IMR-90 (cell line): Measurements from ENCODE around the gene CA6. TPM values are rescaled to one million over a fixed set of nuclear protein-coding genes. Genes with fewer than 3 reads are reported as not detected.

Experiments
- ATAC-seq: fragments of 200-7000 bp; cut with Tn5 transposase; 2 replicates; pipeline ENCODE4 v1.9.1; 2020; ENCODE audit warnings: low read depth, mild to moderate bottlenecking, moderate library complexity
- BruUV-seq: library from RNA; stranded (reverse); fragments of 400-500 nt; replicated peaks from 2 replicates; lab custom pipeline; 2021; lab: Mats Ljungman, UMichigan
- CTCF ChIA-PET: fragments of 300-600 bp; formaldehyde crosslinking; extraction: SDS; loops from one replicate; lab custom pipeline; 2021; ENCODE audit warnings: antibody characterized with exemption; lab: Yijun Ruan, JAX
- POLR2A ChIA-PET: fragments of 300-600 bp; sonication (Branson Sonifier 250); formaldehyde crosslinking; loops from one replicate; lab custom pipeline; 2022; ENCODE audit warnings: antibody characterized with exemption; ENCODE audit not compliant: unreplicated experiment; lab: Charles Lee
- DNase-seq: peaks from one replicate; pipeline ENCODE4 v3.0.0; 2013
- H2AFZ ChIP-seq: replicated peaks from 2 replicates; pipeline ENCODE3; 2013; ENCODE audit warnings: low read length, mild to moderate bottlenecking; ENCODE audit not compliant: poor library complexity
- H2AK5ac ChIP-seq: 2 replicates; pipeline ENCODE4 v1.6.1; 2013; ENCODE audit warnings: low read depth, low read length, inconsistent platforms
- H2AK9ac ChIP-seq: replicated peaks from 2 replicates; pipeline ENCODE3; 2013; ENCODE audit warnings: mild to moderate bottlenecking, low read depth, low read length, moderate library complexity; ENCODE audit not compliant: poor library complexity
- H2BK120ac ChIP-seq: 2 replicates; pipeline ENCODE4 v1.6.1; 2013; ENCODE audit warnings: low read depth, low read length, inconsistent platforms
- H2BK15ac ChIP-seq: 3 replicates; pipeline ENCODE4 v1.6.1; 2013; ENCODE audit warnings: low read depth, low read length, inconsistent platforms
- H2BK20ac ChIP-seq: 2 replicates; pipeline ENCODE4 v1.6.1; 2013; ENCODE audit warnings: low read depth, mild to moderate bottlenecking, inconsistent platforms, low read length, moderate library complexity
- H2BK5ac ChIP-seq: 2 replicates; pipeline ENCODE4 v1.6.1; 2013; ENCODE audit warnings: mild to moderate bottlenecking, low read depth, low read length, inconsistent platforms; ENCODE audit not compliant: poor library complexity, severe bottlenecking
- H3K14ac ChIP-seq: replicated peaks from 2 replicates; pipeline ENCODE4 v1.6.1; 2013; ENCODE audit warnings: low read depth, low read length, inconsistent platforms
- H3K18ac ChIP-seq: 2 replicates; pipeline ENCODE4 v1.6.1; 2013; ENCODE audit warnings: low read depth, low read length, control low read depth
- H3K23ac ChIP-seq: 2 replicates; pipeline ENCODE4 v1.6.1; 2013; ENCODE audit warnings: low read depth, low read length, inconsistent platforms
- H3K27ac ChIP-seq: 2 replicates; pipeline ENCODE4 v1.5.1; 2013; ENCODE audit warnings: mild to moderate bottlenecking, control low read depth, low read length; ENCODE audit not compliant: insufficient read depth
- H3K27me3 ChIP-seq: 2 replicates; pipeline ENCODE4 v1.6.1; 2013; ENCODE audit warnings: low read length; ENCODE audit not compliant: control insufficient read depth, insufficient read depth
- H3K36me3 ChIP-seq: 2 replicates; pipeline ENCODE4 v1.6.1; 2013; ENCODE audit warnings: low read length, mixed read lengths; ENCODE audit not compliant: control insufficient read depth, insufficient read depth
- H3K4ac ChIP-seq: 2 replicates; pipeline ENCODE4 v1.6.1; 2013; ENCODE audit warnings: low read depth, low read length, inconsistent platforms
- H3K4me1 ChIP-seq: 2 replicates; pipeline ENCODE4 v1.6.1; 2013; ENCODE audit warnings: low read length, mixed read lengths; ENCODE audit not compliant: control insufficient read depth, insufficient read depth
- H3K4me2 ChIP-seq: 2 replicates; pipeline ENCODE4 v1.6.1; 2013; ENCODE audit warnings: low read depth, mild to moderate bottlenecking, control low read depth, low read length, moderate library complexity
- H3K4me3 ChIP-seq: 2 replicates; pipeline ENCODE4 v1.5.1; 2013; ENCODE audit warnings: low read depth, mild to moderate bottlenecking, control low read depth, low read length, moderate library complexity; ENCODE audit not compliant: insufficient read depth
- H3K56ac ChIP-seq: 2 replicates; pipeline ENCODE4 v1.6.1; 2013; ENCODE audit warnings: low read length, inconsistent platforms; ENCODE audit not compliant: insufficient read depth; ENCODE audit errors: extremely low read depth
- H3K79me1 ChIP-seq, 2 experiments: 2 replicates each; pipeline ENCODE4 v1.6.1; 2013; ENCODE audit warnings: low read length in 2 of 2, inconsistent platforms in 1 of 2, low read depth in 1 of 2
- H3K9ac ChIP-seq: 2 replicates; pipeline ENCODE4 v1.6.1; 2013; ENCODE audit warnings: low read depth, low read length, control low read depth
- H3K9me1 ChIP-seq: 2 replicates; pipeline ENCODE4 v1.6.1; 2013; ENCODE audit warnings: low read length, inconsistent platforms; ENCODE audit not compliant: insufficient read depth
- H3K9me3 ChIP-seq: 2 replicates; pipeline ENCODE4 v1.6.1; 2013; ENCODE audit warnings: low read length; ENCODE audit not compliant: control insufficient read depth, insufficient read depth
- H4K20me1 ChIP-seq: 2 replicates; pipeline ENCODE4 v1.6.1; 2013; ENCODE audit warnings: low read length, inconsistent platforms; ENCODE audit not compliant: insufficient read depth
- H4K5ac ChIP-seq: 2 replicates; pipeline ENCODE4 v1.6.1; 2013; ENCODE audit warnings: mild to moderate bottlenecking, low read depth, low read length, control low read depth
- H4K8ac ChIP-seq, 2 experiments: 2 replicates each; pipeline ENCODE4 v1.6.1; 2013; ENCODE audit warnings: low read depth in 2 of 2, low read length in 2 of 2, control low read depth in 1 of 2, inconsistent platforms in 1 of 2
- H4K91ac ChIP-seq: 2 replicates; pipeline ENCODE4 v1.6.1; 2013; ENCODE audit warnings: low read depth, low read length, inconsistent platforms; ENCODE audit not compliant: insufficient read depth
- BHLHE40 ChIP-seq: fragments of 150-350 bp; IDR thresholded peaks from 2 replicates; pipeline ENCODE4 v1.6.1; 2016; ENCODE audit warnings: mild to moderate bottlenecking, low read depth, low read length
- CHD1 ChIP-seq: IDR thresholded peaks from 2 replicates; pipeline ENCODE4 v1.6.1; 2012; ENCODE audit warnings: low read depth, low read length, improper control_type of control experiment
- CTCF ChIP-seq: conservative IDR thresholded peaks from 2 replicates; pipeline ENCODE4 v1.5.1; 2012; ENCODE audit warnings: mild to moderate bottlenecking, low read depth, low read length, improper control_type of control experiment
- ELK1 ChIP-seq: fragments of 150-350 bp; IDR thresholded peaks from 2 replicates; pipeline ENCODE4 v1.6.1; 2016; ENCODE audit warnings: low read depth, mild to moderate bottlenecking, low read length, moderate library complexity, borderline replicate concordance
- FOS ChIP-seq: fragments of 150-350 bp; IDR thresholded peaks from 2 replicates; pipeline ENCODE4 v1.6.1; 2016; ENCODE audit warnings: low read depth, low read length
- MAFK ChIP-seq: IDR thresholded peaks from 2 replicates; pipeline ENCODE4 v1.6.1; 2012; ENCODE audit warnings: low read depth, low read length, improper control_type of control experiment
- MAZ ChIP-seq: IDR thresholded peaks from 2 replicates; pipeline ENCODE4 v1.6.1; 2012; ENCODE audit warnings: low read depth, mild to moderate bottlenecking, low read length, improper control_type of control experiment, moderate library complexity, borderline replicate concordance
- NFE2L2 ChIP-seq: fragments of 150-350 bp; IDR thresholded peaks from 2 replicates; pipeline ENCODE4 v1.6.1; 2016; ENCODE audit warnings: low read depth, mild to moderate bottlenecking, low read length
- POLR2A ChIP-seq: IDR thresholded peaks from 2 replicates; pipeline ENCODE4 v1.6.1; 2012; ENCODE audit warnings: mild to moderate bottlenecking, low read depth, low read length
- RAD21 ChIP-seq: IDR thresholded peaks from 2 replicates; pipeline ENCODE4 v1.6.1; 2012; ENCODE audit warnings: low read length, improper control_type of control experiment
- RCOR1 ChIP-seq: IDR thresholded peaks from 2 replicates; pipeline ENCODE4 v1.6.1; 2012; ENCODE audit warnings: mild to moderate bottlenecking, low read length, improper control_type of control experiment; ENCODE audit not compliant: insufficient replicate concordance
- RFX5 ChIP-seq: IDR thresholded peaks from 2 replicates; pipeline ENCODE4 v1.8.0; 2012; ENCODE audit warnings: low read depth, mild to moderate bottlenecking, low read length, moderate library complexity
- SMC3 ChIP-seq: fragments of 150-350 bp; IDR thresholded peaks from 2 replicates; pipeline ENCODE4 v1.6.1; 2016; ENCODE audit warnings: low read depth, mild to moderate bottlenecking, antibody characterized with exemption, low read length, moderate library complexity
- USF2 ChIP-seq: fragments of 150-350 bp; IDR thresholded peaks from 2 replicates; pipeline ENCODE4 v1.6.1; 2017; ENCODE audit warnings: mild to moderate bottlenecking, antibody characterized with exemption, low read length, low read depth
- WGBS, 2 experiments: methylation state at CpG; one replicate each; pipeline versions ENCODE4 v1.1.5 to v1.1.7; 2013; ENCODE audit warnings: missing lambda C conversion rate in 2 of 2; ENCODE audit not compliant: insufficient read length in 1 of 2; ENCODE audit errors: extremely low coverage in 2 of 2; 5-methylcytosine and 5-hydroxymethylcytosine counted together
- dilution Hi-C: fragments of 300-500 bp; cut with HindIII; formaldehyde crosslinking; loops from one replicate; pipeline ENCODE4 v1.14.3; 2018; ENCODE audit warnings: low sequenced_read_pairs; ENCODE audit not compliant: unreplicated experiment
- in situ Hi-C: fragments of 300-500 bp; cut with MboI; formaldehyde crosslinking; loops from 3 replicates; pipeline ENCODE4 v1.14.3; 2019; ENCODE audit warnings: low sequenced_read_pairs, inconsistent platforms, mixed read lengths
- intact Hi-C: fragments of 100-400 bp; cut with micrococcal nuclease; formaldehyde crosslinking; loops from 2 replicates; pipeline ENCODE4 v1.10.0; 2022
- polyA plus RNA-seq, 3 experiments: library from polyadenylated mRNA; depleted of rRNA; stranded (reverse); fragments of >200 nt; gene quantifications; 2 replicates each; pipeline ENCODE4 v1.2.3, GENCODE V29; 2012; ENCODE audit warnings: low replicate concordance in 1 of 3
- total RNA-seq: library from RNA; depleted of rRNA; stranded (reverse); fragments of >200 nt; gene quantifications from 2 replicates; pipeline ENCODE4 v1.2.3, GENCODE V29; 2012

The CA6 gene
- total and polyA plus RNA-seq, 2 of the 4 experiments (the other 2 are of a cell fraction), result not detected

- H2AFZ ChIP-seq, result no peak overlapping the region
- H3K18ac ChIP-seq, result no peak overlapping the region
- H3K9me3 ChIP-seq, result no peaks in the 10 kb centered on the region
- H3K36me3 ChIP-seq, result no peaks in the 10 kb centered on the region
- no peak overlapping the region for H4K5ac ChIP-seq
- no peak overlapping the region for H4K91ac ChIP-seq
- in situ Hi-C loops, result no loop called here
- intact Hi-C loops, result no loop called here
- no peak overlapping the region for H2BK120ac ChIP-seq
- no peak overlapping the region for H4K8ac ChIP-seq
- H2BK20ac ChIP-seq, result no peak overlapping the region
- H3K9ac ChIP-seq, result no peak overlapping the region
- H2AK9ac ChIP-seq, result no peak overlapping the region
- dilution Hi-C loops, result no loop called here
- no peaks in the 10 kb centered on the region; the same call in 1 of the 2 replicates for H3K9me1 ChIP-seq
- no peak for TF ChIP-seq NFE2L2
- no peak for TF ChIP-seq USF2
- TF ChIP-seq RCOR1, result no peak
- TF ChIP-seq SMC3, result no peak
- TF ChIP-seq ELK1, result no peak
- TF ChIP-seq MAFK, result no peak
- TF ChIP-seq CTCF, result no peak
- TF ChIP-seq FOS, result no peak
- TF ChIP-seq CHD1, result no peak
- no peak for TF ChIP-seq BHLHE40
- TF ChIP-seq MAZ, result no peak
- TF ChIP-seq POLR2A, result no peak
- TF ChIP-seq RAD21, result no peak
- no peak for TF ChIP-seq RFX5
- H3K4ac ChIP-seq, result no peak overlapping the region
- no peaks in the 10 kb centered on the region for H3K79me1 ChIP-seq
- H3K56ac ChIP-seq, result no peak overlapping the region
- H3K14ac ChIP-seq, result no peak overlapping the region
- no peak overlapping the region for H2BK15ac ChIP-seq
- DNase-seq (no peak), ATAC-seq (no peak)
- no peak overlapping the region for H3K23ac ChIP-seq
- CTCF ChIA-PET, result no interaction called here
- H3K4me1 ChIP-seq, result no peaks in the 10 kb centered on the region
- H3K27me3 ChIP-seq, result peaks cover 2% of the 10 kb centered on the region; the same call in 1 of the 2 replicates
- no peak overlapping the region for H3K27ac ChIP-seq
- POLR2A ChIA-PET, result no interaction called here
- H3K4me2 ChIP-seq, result no peak overlapping the region
- H2AK5ac ChIP-seq, result no peak overlapping the region
- WGBS, 2 experiments, result 40% methylated on average over 1 of the region's 3 CpGs; no CpG with 5 or more reads in 1 of the 2 experiments
- no peak overlapping the region for H2BK5ac ChIP-seq
- H3K4me3 ChIP-seq, result no peak overlapping the region
- no TSS peak for BruUV-seq
- no peaks in the 10 kb centered on the region for H4K20me1 ChIP-seq
Observed at GRCh38 chr1:8950309-8950708, 4.6 kb downstream of the CA6 start.
